Mesenchymal stem cell (in vitro differentiated cells and primary cell): ENCODE data around the gene DPYD.

Source experiments
- DNase-seq: peaks from one replicate; pipeline ENCODE4 v3.0.0-alpha.2; 2013
- H2AFZ ChIP-seq: one replicate; pipeline ENCODE4 v1.6.1; 2013; ENCODE audit warnings: low read depth, mild to moderate bottlenecking, control low read depth, inconsistent platforms, low read length, moderate library complexity
- H2AK5ac ChIP-seq: 2 replicates; pipeline ENCODE4 v1.6.1; 2013; ENCODE audit warnings: low read length, moderate library complexity, mild to moderate bottlenecking, inconsistent platforms; ENCODE audit not compliant: severe bottlenecking
- H2BK120ac ChIP-seq: one replicate; pipeline ENCODE4 v1.6.1; 2013; ENCODE audit warnings: low read depth, mild to moderate bottlenecking, inconsistent platforms, low read length, moderate library complexity
- H2BK12ac ChIP-seq, 2 experiments: one replicate each; pipeline ENCODE4 v1.6.1; 2013; ENCODE audit warnings: inconsistent platforms in 2 of 2, low read length in 2 of 2, mild to moderate bottlenecking in 2 of 2, moderate library complexity in 2 of 2, control low read depth in 1 of 2
- H2BK15ac ChIP-seq: one replicate; pipeline ENCODE4 v1.6.1; 2013; ENCODE audit warnings: mild to moderate bottlenecking, low read depth, inconsistent platforms; ENCODE audit not compliant: poor library complexity, severe bottlenecking
- H2BK5ac ChIP-seq: 2 replicates; pipeline ENCODE4 v1.6.1; 2013; ENCODE audit warnings: low read depth, mild to moderate bottlenecking, low read length, control low read depth, inconsistent platforms; ENCODE audit not compliant: poor library complexity, severe bottlenecking
- H3K14ac ChIP-seq, 2 experiments: one replicate each; pipeline ENCODE4 v1.6.1; 2013; ENCODE audit warnings: inconsistent platforms in 2 of 2, low read length in 2 of 2, control low read depth in 1 of 2, mild to moderate bottlenecking in 1 of 2, moderate library complexity in 1 of 2
- H3K18ac ChIP-seq, 2 experiments: one replicate each; pipeline ENCODE4 v1.6.1; 2013; ENCODE audit warnings: inconsistent platforms in 2 of 2, low read length in 2 of 2, control low read depth in 1 of 2, low read depth in 1 of 2, mild to moderate bottlenecking in 1 of 2
- H3K23ac ChIP-seq, 2 experiments: one replicate each; pipeline ENCODE4 v1.6.1; 2013; ENCODE audit warnings: inconsistent platforms in 2 of 2, low read length in 2 of 2, mild to moderate bottlenecking in 2 of 2, moderate library complexity in 2 of 2, control low read depth in 1 of 2
- H3K27ac ChIP-seq: 2 replicates; pipeline ENCODE4 v1.5.1; 2013; ENCODE audit warnings: mild to moderate bottlenecking, moderate library complexity, low read length, control low read depth, inconsistent platforms; ENCODE audit not compliant: poor library complexity, severe bottlenecking
- H3K27me3 ChIP-seq, 2 experiments: 2 replicates each; pipeline versions ENCODE4 v1.6.1 to v1.7.0; 2013; ENCODE audit warnings: low read length in 2 of 2, mild to moderate bottlenecking in 2 of 2, moderate library complexity in 2 of 2, control low read depth in 1 of 2, inconsistent platforms in 1 of 2; ENCODE audit not compliant: control insufficient read depth in 1 of 2, insufficient read depth in 1 of 2
- H3K36me3 ChIP-seq, 2 experiments: 2 replicates each; pipeline versions ENCODE4 v1.6.1 to v1.7.0; 2013; ENCODE audit warnings: low read length in 2 of 2, control low read depth in 1 of 2, inconsistent platforms in 1 of 2, low read depth in 1 of 2, mild to moderate bottlenecking in 1 of 2; ENCODE audit not compliant: insufficient read depth in 2 of 2, control insufficient read depth in 1 of 2
- H3K4ac ChIP-seq, 2 experiments: one replicate each; pipeline ENCODE4 v1.6.1; 2013; ENCODE audit warnings: inconsistent platforms in 2 of 2, low read length in 2 of 2, mild to moderate bottlenecking in 2 of 2, moderate library complexity in 2 of 2, control low read depth in 1 of 2, low read depth in 1 of 2
- H3K4me1 ChIP-seq: 2 replicates; pipeline ENCODE4 v1.6.1; 2013; ENCODE audit warnings: low read depth, low read length, control low read depth; ENCODE audit not compliant: control insufficient read depth, insufficient read depth
- H3K4me2 ChIP-seq: 2 replicates; pipeline ENCODE4 v1.6.1; 2013; ENCODE audit warnings: low read length, mild to moderate bottlenecking, inconsistent platforms; ENCODE audit not compliant: poor library complexity, severe bottlenecking
- H3K4me3 ChIP-seq, 2 experiments: 2 replicates each; pipeline versions ENCODE4 v1.5.1 to v1.7.0; 2013; ENCODE audit warnings: low read length in 2 of 2, mild to moderate bottlenecking in 2 of 2, control low read depth in 1 of 2, low read depth in 1 of 2; ENCODE audit not compliant: insufficient read depth in 1 of 2
- H3K79me1 ChIP-seq: replicated peaks from 2 replicates; pipeline ENCODE4 v1.6.1; 2013; ENCODE audit warnings: mild to moderate bottlenecking, control low read depth, low read length, inconsistent platforms; ENCODE audit not compliant: poor library complexity, severe bottlenecking
- H3K9ac ChIP-seq: 2 replicates; pipeline ENCODE4 v1.7.0; 2013; ENCODE audit warnings: mild to moderate bottlenecking, low read length, moderate library complexity
- H3K9me3 ChIP-seq: 2 replicates; pipeline ENCODE4 v1.7.0; 2013; ENCODE audit warnings: mild to moderate bottlenecking, low read length; ENCODE audit not compliant: control insufficient read depth
- H4K8ac ChIP-seq: one replicate; pipeline ENCODE4 v1.6.1; 2013; ENCODE audit warnings: inconsistent platforms, mild to moderate bottlenecking, low read length, moderate library complexity
- H4K91ac ChIP-seq: one replicate; pipeline ENCODE4 v1.6.1; 2013; ENCODE audit warnings: mild to moderate bottlenecking, low read length, inconsistent platforms
- WGBS: methylation state at CpG from one replicate; pipeline ENCODE4 v1.1.7; 2013; ENCODE audit warnings: mixed read lengths; 5-methylcytosine and 5-hydroxymethylcytosine counted together

The DPYD gene

GRCh38 chr1:97761637-97762036, 159.2 kb downstream of the DPYD start:
- Histone ChIP-seq H3K36me3 (peaks cover 0 to 7% of the 10 kb centered on the region in 2 experiments), H2BK120ac (no peak overlapping the region), H3K9ac (no peak overlapping the region), H2BK5ac (no peak overlapping the region), H3K79me1 (no peaks in the 10 kb centered on the region), H3K14ac (no peak overlapping the region), H2BK15ac (no peak overlapping the region), H3K4me2 (no peak overlapping the region), H3K27me3 (no peaks in the 10 kb centered on the region), H3K27ac (no peak overlapping the region), H3K18ac (no peak overlapping the region), H4K91ac (no peak overlapping the region), H3K9me3 (peaks cover 9% of the 10 kb centered on the region), H4K8ac (no peak overlapping the region), H2BK12ac (no peak overlapping the region), H3K4me3 (no peak overlapping the region), H3K4me1 (no peaks in the 10 kb centered on the region), H2AFZ (no peak overlapping the region), H3K23ac (no peak overlapping the region), H2AK5ac (no peak overlapping the region), H3K4ac (no peak overlapping the region)
- no peak for DNase-seq
- WGBS = 17% methylated on average over 1 of the region's 1 CpG

GRCh38 chr1:97759078-97759477, 161.8 kb downstream of the DPYD start:
- Histone ChIP-seq H3K79me1 (no peaks in the 10 kb centered on the region), H3K9me3 (peaks cover 9% of the 10 kb centered on the region), H3K18ac (no peak overlapping the region), H3K4me2 (no peak overlapping the region), H3K4me3 (no peak overlapping the region), H4K8ac (no peak overlapping the region), H3K23ac (no peak overlapping the region), H3K4me1 (no peaks in the 10 kb centered on the region), H3K27me3 (no peaks in the 10 kb centered on the region), H2BK5ac (no peak overlapping the region), H3K9ac (no peak overlapping the region), H3K14ac (no peak overlapping the region), H4K91ac (no peak overlapping the region), H2AK5ac (no peak overlapping the region), H3K36me3 (peaks cover 0 to 3% of the 10 kb centered on the region in 2 experiments), H2AFZ (no peak overlapping the region), H3K27ac (no peak overlapping the region), H3K4ac (no peak overlapping the region), H2BK15ac (no peak overlapping the region), H2BK12ac (no peak overlapping the region), H2BK120ac (no peak overlapping the region)
- no peak for DNase-seq
- WGBS = 88% methylated on average over 2 of the region's 2 CpGs

GRCh38 chr1:97758541-97759057, 162.2 kb downstream of the DPYD start:
- Histone ChIP-seq H3K4me3 (no peak overlapping the region), H3K9ac (no peak overlapping the region), H2AFZ (no peak overlapping the region), H3K36me3 (peaks cover 0 to 3% of the 10 kb centered on the region in 2 experiments), H3K18ac (no peak overlapping the region), H2BK15ac (no peak overlapping the region), H3K9me3 (peaks cover 9% of the 10 kb centered on the region), H2BK12ac (no peak overlapping the region), H3K4me2 (no peak overlapping the region), H3K27me3 (no peaks in the 10 kb centered on the region), H4K91ac (no peak overlapping the region), H4K8ac (no peak overlapping the region), H3K23ac (no peak overlapping the region), H2BK5ac (no peak overlapping the region), H3K79me1 (no peaks in the 10 kb centered on the region), H2BK120ac (no peak overlapping the region), H3K14ac (no peak overlapping the region), H3K4ac (no peak overlapping the region), H3K4me1 (no peaks in the 10 kb centered on the region), H3K27ac (no peak overlapping the region), H2AK5ac (no peak overlapping the region)
- 100% methylated on average over 1 of the region's 1 CpG for WGBS
- peak; percentile 8 for DNase-seq

DNA sequence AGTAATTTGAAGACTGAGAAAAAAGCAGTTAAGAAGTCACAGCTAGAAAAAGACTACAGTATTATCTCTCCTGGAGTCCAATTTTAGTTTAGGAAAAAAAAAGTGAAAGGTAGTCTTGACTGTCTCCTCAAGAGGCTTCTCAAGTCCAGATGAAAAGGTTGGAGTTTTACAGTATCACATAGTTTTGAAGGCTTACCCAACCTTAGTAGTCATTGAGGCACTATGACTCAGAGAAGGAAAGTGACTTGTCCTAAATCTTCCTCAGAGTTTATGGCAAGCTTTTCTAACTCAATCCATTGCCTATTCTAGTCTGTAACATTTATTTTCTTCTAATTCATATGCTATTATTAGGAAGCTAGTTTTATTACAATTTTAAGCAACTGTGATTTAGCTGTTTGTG, 174.9 kb downstream of the DPYD start:
- H3K14ac ChIP-seq = no peak overlapping the region
- DNase-seq = peak; percentile 7
- H4K8ac ChIP-seq = no peak overlapping the region
- no peak overlapping the region for H2AK5ac ChIP-seq
- H3K4me3 ChIP-seq = no peak overlapping the region
- H4K91ac ChIP-seq = no peak overlapping the region
- H3K18ac ChIP-seq = no peak overlapping the region
- H2AFZ ChIP-seq = no peak overlapping the region
- no peak overlapping the region for H2BK120ac ChIP-seq
- H3K9me3 ChIP-seq = no peaks in the 10 kb centered on the region
- no peak overlapping the region for H2BK15ac ChIP-seq
- no peak overlapping the region for H3K27ac ChIP-seq
- no peak overlapping the region for H3K23ac ChIP-seq
- no peaks in the 10 kb centered on the region for H3K36me3 ChIP-seq
- no peak overlapping the region for H2BK5ac ChIP-seq
- no peak overlapping the region for H3K9ac ChIP-seq
- H2BK12ac ChIP-seq = no peak overlapping the region
- no peak overlapping the region for H3K4me2 ChIP-seq
- no peaks in the 10 kb centered on the region for H3K79me1 ChIP-seq
- H3K4me1 ChIP-seq = no peaks in the 10 kb centered on the region
- no peak overlapping the region for H3K4ac ChIP-seq
- no peaks in the 10 kb centered on the region for H3K27me3 ChIP-seq
